HCT116 (cell line): ENCODE results near the gene HMGB4.

Experiments
- CEBPB ChIP-seq: IDR thresholded peaks from 2 replicates; pipeline ENCODE4 v1.6.1; 2012; ENCODE audit warnings: low read depth
- CTCF ChIP-seq, 3 experiments: fragments of 200-600 bp in 1 of 3; sonication (generic) in 1 of 3; IDR thresholded peaks in 2 of 3; conservative IDR thresholded peaks in 1 of 3; 2 replicates each; pipeline ENCODE4 v1.5.1; 2012 to 2017; ENCODE audit warnings: low read depth in 2 of 3, low read length in 2 of 3, antibody characterized with exemption in 1 of 3, borderline replicate concordance in 1 of 3, control low read depth in 1 of 3, mild to moderate bottlenecking in 1 of 3, mixed read lengths in 1 of 3, mixed run types in 1 of 3, moderate library complexity in 1 of 3; ENCODE audit not compliant: insufficient read depth in 1 of 3
- ELF1 ChIP-seq: IDR thresholded peaks from 2 replicates; pipeline ENCODE4 v1.6.1; 2012; ENCODE audit warnings: low read depth, borderline replicate concordance
- FOSL1 ChIP-seq: IDR thresholded peaks from 2 replicates; pipeline ENCODE4 v1.6.1; 2012; ENCODE audit warnings: low read depth
- POLR2A ChIP-seq: IDR thresholded peaks from 2 replicates; pipeline ENCODE4 v1.7.0; 2011; ENCODE audit warnings: borderline replicate concordance; ENCODE audit not compliant: insufficient read depth, insufficient read length; ENCODE audit errors: extremely low read depth
- POLR2AphosphoS5 ChIP-seq: IDR thresholded peaks from 2 replicates; pipeline ENCODE4 v1.6.1; 2011; ENCODE audit warnings: mild to moderate bottlenecking, low read depth, low read length, moderate library complexity
- RAD21 ChIP-seq: IDR thresholded peaks from 2 replicates; pipeline ENCODE4 v1.6.1; 2012; ENCODE audit warnings: low read depth, mild to moderate bottlenecking
- REST ChIP-seq: IDR thresholded peaks from 2 replicates; pipeline ENCODE4 v1.6.1; 2012; ENCODE audit warnings: low read depth
- YY1 ChIP-seq: IDR thresholded peaks from 2 replicates; pipeline ENCODE4 v1.6.1; 2011; ENCODE audit warnings: low read length, low read depth, moderate library complexity, mild to moderate bottlenecking; ENCODE audit not compliant: insufficient replicate concordance; ENCODE audit errors: extremely low read depth
- ZBTB33 ChIP-seq: IDR thresholded peaks from 2 replicates; pipeline ENCODE4 v1.6.1; 2011; ENCODE audit warnings: mild to moderate bottlenecking, low read length, moderate library complexity; ENCODE audit not compliant: insufficient replicate concordance; ENCODE audit errors: extremely low read depth
- ZFX ChIP-seq: fragments of 450-650 bp; IDR thresholded peaks from 2 replicates; pipeline ENCODE4 v1.6.1; 2017
- ZNF274 ChIP-seq: fragments of 200-500 bp; sonication (Bioruptor generic); IDR thresholded peaks from 2 replicates; pipeline ENCODE4 v1.6.1; 2014; ENCODE audit warnings: mild to moderate bottlenecking, low read depth, low read length, inconsistent platforms

GRCh38 chr1:33906156-33906555 is 42.3 kb downstream of the HMGB4 start:
- TF ChIP-seq REST (no peak), POLR2A (no peak), FOSL1 (no peak), CTCF (IDR thresholded peaks at IDR 0.05 in 2 of 3, conservative IDR thresholded peaks at IDR 0.05 in 1 of 3; ENCODE audit: borderline replicate concordance in 1 of 3, insufficient read depth in 1 of 3, low read depth in 2 of 3, low read length in 2 of 3) (no peak), ZFX (no peak), POLR2AphosphoS5 (no peak), ZBTB33 (no peak), ELF1 (no peak), ZNF274 (no peak), CEBPB (no peak), YY1 (no peak), RAD21 (no peak)
